ENCODE measurements around the gene ANO3. TPM values are rescaled to one million over a fixed set of nuclear protein-coding genes. Genes with fewer than 3 reads are reported as not detected.

ANO3 gene
- total and polyA plus RNA-seq, 2 donors (not counting 3 experiments of a cell fraction or from before 2014, with no cell fraction given): not detected

DNA sequence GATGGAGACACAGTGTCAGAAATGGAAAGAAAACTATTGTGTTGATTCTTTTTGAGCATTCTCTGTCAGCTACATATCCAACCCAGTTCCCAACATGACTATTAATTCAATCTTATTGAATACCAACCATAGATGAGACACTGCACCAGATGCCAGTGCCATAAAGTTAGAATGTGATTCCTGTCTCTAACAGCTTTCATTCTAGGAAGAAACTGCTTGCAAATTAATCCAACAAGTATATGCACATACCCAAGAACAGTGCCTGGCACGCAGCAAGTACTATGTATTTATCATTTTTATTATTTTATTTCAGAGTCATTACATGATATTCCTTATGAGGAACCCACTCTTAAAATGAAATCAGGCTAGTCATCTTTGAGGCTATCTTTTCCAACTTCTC is 355.4 kb downstream of the ANO3 start:
- Histone ChIP-seq H3K4me2 (ENCODE audit: insufficient read depth, low read length) (no peak overlapping the region), H3K27ac (ENCODE audit: insufficient read depth, low read depth, low read length) (no peak overlapping the region), H3K9ac (replicated peaks; ENCODE audit: extremely low read depth, insufficient read depth, low read length) (no peak overlapping the region), H3K9me3 (replicated peaks; ENCODE audit: control insufficient read depth, insufficient read depth, low read length) (no peaks in the 10 kb centered on the region), H3K36me3 (ENCODE audit: control insufficient read depth in 2 of 2, extremely low read depth in 1 of 2, insufficient read depth in 2 of 2, low read length in 2 of 2) (no peaks in the 10 kb centered on the region), H2AFZ (ENCODE audit: low read depth, low read length) (no peak overlapping the region), H4K20me1 (replicated peaks; ENCODE audit: control insufficient read depth, extremely low read depth, insufficient read depth, low read length) (no peaks in the 10 kb centered on the region), H3K4me1 (ENCODE audit: control insufficient read depth, extremely low read depth, insufficient read depth, low read length) (no peaks in the 10 kb centered on the region), H3K79me2 (ENCODE audit: control insufficient read depth, insufficient read depth, low read length) (no peaks in the 10 kb centered on the region), H3K9me1 (replicated peaks; ENCODE audit: control insufficient read depth, extremely low read depth, insufficient read depth, low read length) (no peaks in the 10 kb centered on the region), H3K27me3 (ENCODE audit: control insufficient read depth in 2 of 2, insufficient read depth in 2 of 2, low read length in 2 of 2) (no peaks in the 10 kb centered on the region), H3K4me3 (replicated peaks in 1 of 3; ENCODE audit: insufficient read depth in 1 of 3, low read depth in 1 of 3, low read length in 3 of 3) (no peak overlapping the region)
- no TSS peak for BruUV-seq (replicated peaks)
- intact Hi-C loops (cut with micrococcal nuclease) (no loop called here), dilution Hi-C loops (cut with MboI; ENCODE audit: extremely low pct_ligation_motif_present, low sequenced_read_pairs) (no loop called here)
- FAIRE-seq: no peak
- POLR2A ChIA-PET: no interaction called here
- DNase-seq (ENCODE audit: low read depth, low spot score): no peak
- CTCF ChIA-PET: no interaction called here
- TF ChIP-seq, protein P1, sequence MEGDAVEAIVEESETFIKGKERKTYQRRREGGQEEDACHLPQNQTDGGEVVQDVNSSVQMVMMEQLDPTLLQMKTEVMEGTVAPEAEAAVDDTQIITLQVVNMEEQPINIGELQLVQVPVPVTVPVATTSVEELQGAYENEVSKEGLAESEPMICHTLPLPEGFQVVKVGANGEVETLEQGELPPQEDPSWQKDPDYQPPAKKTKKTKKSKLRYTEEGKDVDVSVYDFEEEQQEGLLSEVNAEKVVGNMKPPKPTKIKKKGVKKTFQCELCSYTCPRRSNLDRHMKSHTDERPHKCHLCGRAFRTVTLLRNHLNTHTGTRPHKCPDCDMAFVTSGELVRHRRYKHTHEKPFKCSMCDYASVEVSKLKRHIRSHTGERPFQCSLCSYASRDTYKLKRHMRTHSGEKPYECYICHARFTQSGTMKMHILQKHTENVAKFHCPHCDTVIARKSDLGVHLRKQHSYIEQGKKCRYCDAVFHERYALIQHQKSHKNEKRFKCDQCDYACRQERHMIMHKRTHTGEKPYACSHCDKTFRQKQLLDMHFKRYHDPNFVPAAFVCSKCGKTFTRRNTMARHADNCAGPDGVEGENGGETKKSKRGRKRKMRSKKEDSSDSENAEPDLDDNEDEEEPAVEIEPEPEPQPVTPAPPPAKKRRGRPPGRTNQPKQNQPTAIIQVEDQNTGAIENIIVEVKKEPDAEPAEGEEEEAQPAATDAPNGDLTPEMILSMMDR (IDR thresholded peaks at IDR 0.05; ENCODE audit: extremely low read depth in 1 of 2, insufficient read depth in 1 of 2, low read depth in 1 of 2, low read length in 2 of 2): no peak
- TF ChIP-seq EZH2 (IDR thresholded peaks at IDR 0.05; ENCODE audit: borderline replicate concordance, low read depth, low read length, severe bottlenecking) (no peak), GATA2 (IDR thresholded peaks at IDR 0.05; ENCODE audit: insufficient read depth, insufficient read length, low read depth, low read length) (no peak)
- TF ChIP-seq, protein P2, sequence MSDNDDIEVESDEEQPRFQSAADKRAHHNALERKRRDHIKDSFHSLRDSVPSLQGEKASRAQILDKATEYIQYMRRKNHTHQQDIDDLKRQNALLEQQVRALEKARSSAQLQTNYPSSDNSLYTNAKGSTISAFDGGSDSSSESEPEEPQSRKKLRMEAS (IDR thresholded peaks at IDR 0.05; ENCODE audit: insufficient read depth, insufficient read length): no peak

GRCh38 chr11:26688701-26689100 is 356.8 kb downstream of the ANO3 start:
- DNase-seq (ENCODE audit: low read depth, low spot score) (no peak), FAIRE-seq (no peak)
- Histone ChIP-seq H3K36me3 (ENCODE audit: control insufficient read depth in 2 of 2, extremely low read depth in 1 of 2, insufficient read depth in 2 of 2, low read length in 2 of 2) (no peaks in the 10 kb centered on the region), H4K20me1 (replicated peaks; ENCODE audit: control insufficient read depth, extremely low read depth, insufficient read depth, low read length) (no peaks in the 10 kb centered on the region), H3K79me2 (ENCODE audit: control insufficient read depth, insufficient read depth, low read length) (no peaks in the 10 kb centered on the region), H2AFZ (ENCODE audit: low read depth, low read length) (no peak overlapping the region), H3K4me1 (ENCODE audit: control insufficient read depth, extremely low read depth, insufficient read depth, low read length) (no peaks in the 10 kb centered on the region), H3K4me3 (replicated peaks in 1 of 3; ENCODE audit: insufficient read depth in 1 of 3, low read depth in 1 of 3, low read length in 3 of 3) (no peak overlapping the region), H3K9ac (replicated peaks; ENCODE audit: extremely low read depth, insufficient read depth, low read length) (no peak overlapping the region), H3K4me2 (ENCODE audit: insufficient read depth, low read length) (no peak overlapping the region), H3K9me3 (replicated peaks; ENCODE audit: control insufficient read depth, insufficient read depth, low read length) (no peaks in the 10 kb centered on the region), H3K27me3 (ENCODE audit: control insufficient read depth in 2 of 2, insufficient read depth in 2 of 2, low read length in 2 of 2) (no peaks in the 10 kb centered on the region), H3K9me1 (replicated peaks; ENCODE audit: control insufficient read depth, extremely low read depth, insufficient read depth, low read length) (no peaks in the 10 kb centered on the region), H3K27ac (ENCODE audit: insufficient read depth, low read depth, low read length) (no peak overlapping the region)
- dilution Hi-C loops (cut with MboI; ENCODE audit: extremely low pct_ligation_motif_present, low sequenced_read_pairs): no loop called here
- no TSS peak for BruUV-seq (replicated peaks)
- POLR2A ChIA-PET: no interaction called here
- TF ChIP-seq, protein P1 (IDR thresholded peaks at IDR 0.05; ENCODE audit: extremely low read depth in 1 of 2, insufficient read depth in 1 of 2, low read depth in 1 of 2, low read length in 2 of 2): no peak
- no peak for TF ChIP-seq MYC (IDR thresholded peaks at IDR 0.05; ENCODE audit: low read depth, low read length)
- TF ChIP-seq POLR2AphosphoS5 (IDR thresholded peaks at IDR 0.05; ENCODE audit: insufficient read depth, low read depth, low read length): no peak
- no peak for TF ChIP-seq FOS (IDR thresholded peaks at IDR 0.05; ENCODE audit: borderline replicate concordance, insufficient read depth, low read length)
- intact Hi-C loops (cut with micrococcal nuclease): no loop called here
- CTCF ChIA-PET: no interaction called here

All from endothelial cell of umbilical vein (primary cell).